ENCODE results near the gene ZBTB7A.

Gene ZBTB7A

GRCh38 chr19:4061178-4061682, 5.5 kb downstream of the ZBTB7A start:
- DNase-seq: no peak
- no peaks in the 10 kb centered on the region for H3K4me1 ChIP-seq (ENCODE audit: control insufficient read depth, low read depth, low read length)
- peaks cover 78% of the 10 kb centered on the region for H3K79me2 ChIP-seq (ENCODE audit: control insufficient read depth, insufficient read depth, low read length)
- peaks cover 1% of the 10 kb centered on the region for H3K36me3 ChIP-seq (ENCODE audit: control insufficient read depth, insufficient read depth, low read length)
- no peak overlapping the region for H3K27ac ChIP-seq (ENCODE audit: low read depth, low read length)
- H3K23ac ChIP-seq (ENCODE audit: low read length): no peak overlapping the region
- H3K4ac ChIP-seq (ENCODE audit: low read depth, low read length): no peak overlapping the region
- no peak overlapping the region for H3K18ac ChIP-seq (ENCODE audit: low read length)
- H2BK15ac ChIP-seq (replicated peaks; ENCODE audit: low read depth): no peak overlapping the region
- no peak overlapping the region for H2BK120ac ChIP-seq (ENCODE audit: low read depth, low read length)
- WGBS (ENCODE audit: extremely low coverage, insufficient coverage, low lambda C conversion rate): no CpG with 5 or more reads among the region's 23 CpGs
- peaks cover 17% of the 10 kb centered on the region for H3K79me1 ChIP-seq (ENCODE audit: low read length)
- H3K9ac ChIP-seq (ENCODE audit: low read length): no peak overlapping the region
- H4K8ac ChIP-seq (ENCODE audit: low read depth, low read length): no peak overlapping the region
- H3K27me3 ChIP-seq (ENCODE audit: insufficient read depth, low read length, poor library complexity): no peaks in the 10 kb centered on the region
- no peak overlapping the region for H4K5ac ChIP-seq (ENCODE audit: low read length)
- H3K56ac ChIP-seq (ENCODE audit: low read length): no peak overlapping the region
- no peak overlapping the region for H2BK5ac ChIP-seq (ENCODE audit: low read length)
- no peak overlapping the region for H2AK5ac ChIP-seq (ENCODE audit: low read length)
- H3K4me2 ChIP-seq (ENCODE audit: low read length): no peak overlapping the region
- H3K4me3 ChIP-seq (ENCODE audit: low read length): no peak overlapping the region

- no peak for DNase-seq
- Histone ChIP-seq H3K23ac (ENCODE audit: low read length) (no peak overlapping the region), H2AK5ac (ENCODE audit: low read length) (no peak overlapping the region), H3K36me3 (ENCODE audit: control insufficient read depth, insufficient read depth, low read length) (peaks cover 1% of the 10 kb centered on the region), H3K9ac (ENCODE audit: low read length) (no peak overlapping the region), H3K18ac (ENCODE audit: low read length) (no peak overlapping the region), H4K8ac (ENCODE audit: low read depth, low read length) (no peak overlapping the region), H2BK120ac (ENCODE audit: low read depth, low read length) (no peak overlapping the region), H4K5ac (ENCODE audit: low read length) (no peak overlapping the region), H3K79me2 (ENCODE audit: control insufficient read depth, insufficient read depth, low read length) (peaks cover 83% of the 10 kb centered on the region), H3K56ac (ENCODE audit: low read length) (no peak overlapping the region), H2BK15ac (replicated peaks; ENCODE audit: low read depth) (no peak overlapping the region), H3K79me1 (ENCODE audit: low read length) (peaks cover 22% of the 10 kb centered on the region), H3K27ac (ENCODE audit: low read depth, low read length) (no peak overlapping the region), H3K4me2 (ENCODE audit: low read length) (no peak overlapping the region), H2BK5ac (ENCODE audit: low read length) (no peak overlapping the region), H3K4me3 (ENCODE audit: low read length) (no peak overlapping the region), H3K4ac (ENCODE audit: low read depth, low read length) (no peak overlapping the region), H3K4me1 (ENCODE audit: control insufficient read depth, low read depth, low read length) (no peaks in the 10 kb centered on the region), H3K27me3 (ENCODE audit: insufficient read depth, low read length, poor library complexity) (no peaks in the 10 kb centered on the region)
- WGBS (ENCODE audit: extremely low coverage, insufficient coverage, low lambda C conversion rate): no CpG with 5 or more reads among the region's 16 CpGs
Observed at GRCh38 chr19:4060621-4061177, 6.0 kb downstream of the ZBTB7A start.

GRCh38 chr19:4059891-4060620, 6.6 kb downstream of the ZBTB7A start:
- peaks cover 83% of the 10 kb centered on the region for H3K79me2 ChIP-seq (ENCODE audit: control insufficient read depth, insufficient read depth, low read length)
- H3K4me3 ChIP-seq (ENCODE audit: low read length): no peak overlapping the region

GRCh38 chr19:4059453-4059871, 7.2 kb downstream of the ZBTB7A start:
- Histone ChIP-seq H3K27ac (ENCODE audit: low read depth, low read length) (no peak overlapping the region), H3K4me3 (ENCODE audit: low read length) (no peak overlapping the region), H3K23ac (ENCODE audit: low read length) (no peak overlapping the region), H3K79me1 (ENCODE audit: low read length) (peaks cover 22% of the 10 kb centered on the region), H3K4me1 (ENCODE audit: control insufficient read depth, low read depth, low read length) (no peaks in the 10 kb centered on the region), H3K18ac (ENCODE audit: low read length) (no peak overlapping the region), H3K56ac (ENCODE audit: low read length) (no peak overlapping the region), H2BK5ac (ENCODE audit: low read length) (no peak overlapping the region), H3K79me2 (ENCODE audit: control insufficient read depth, insufficient read depth, low read length) (peaks cover 77% of the 10 kb centered on the region), H2AK5ac (ENCODE audit: low read length) (no peak overlapping the region), H3K4me2 (ENCODE audit: low read length) (no peak overlapping the region), H2BK15ac (replicated peaks; ENCODE audit: low read depth) (no peak overlapping the region), H2BK120ac (ENCODE audit: low read depth, low read length) (no peak overlapping the region), H3K4ac (ENCODE audit: low read depth, low read length) (no peak overlapping the region), H3K27me3 (ENCODE audit: insufficient read depth, low read length, poor library complexity) (no peaks in the 10 kb centered on the region), H3K36me3 (ENCODE audit: control insufficient read depth, insufficient read depth, low read length) (peaks cover 1% of the 10 kb centered on the region), H3K9ac (ENCODE audit: low read length) (no peak overlapping the region), H4K8ac (ENCODE audit: low read depth, low read length) (no peak overlapping the region), H4K5ac (ENCODE audit: low read length) (no peak overlapping the region)
- DNase-seq: no peak
- WGBS (ENCODE audit: extremely low coverage, insufficient coverage, low lambda C conversion rate): no CpG with 5 or more reads among the region's 19 CpGs

More at GRCh38 chr19:4059891-4060620, 6.6 kb downstream of the ZBTB7A start:
- no CpG with 5 or more reads among the region's 42 CpGs for WGBS (ENCODE audit: extremely low coverage, insufficient coverage, low lambda C conversion rate)
- Histone ChIP-seq H2BK5ac (ENCODE audit: low read length) (no peak overlapping the region), H2BK120ac (ENCODE audit: low read depth, low read length) (no peak overlapping the region), H3K27me3 (ENCODE audit: insufficient read depth, low read length, poor library complexity) (no peaks in the 10 kb centered on the region), H3K79me1 (ENCODE audit: low read length) (peaks cover 22% of the 10 kb centered on the region), H3K4ac (ENCODE audit: low read depth, low read length) (no peak overlapping the region), H2BK15ac (replicated peaks; ENCODE audit: low read depth) (no peak overlapping the region), H4K5ac (ENCODE audit: low read length) (no peak overlapping the region), H3K4me2 (ENCODE audit: low read length) (no peak overlapping the region), H3K18ac (ENCODE audit: low read length) (no peak overlapping the region), H3K56ac (ENCODE audit: low read length) (no peak overlapping the region), H2AK5ac (ENCODE audit: low read length) (no peak overlapping the region), H3K9ac (ENCODE audit: low read length) (no peak overlapping the region), H3K23ac (ENCODE audit: low read length) (no peak overlapping the region), H3K36me3 (ENCODE audit: control insufficient read depth, insufficient read depth, low read length) (peaks cover 1% of the 10 kb centered on the region), H3K4me1 (ENCODE audit: control insufficient read depth, low read depth, low read length) (no peaks in the 10 kb centered on the region), H3K27ac (ENCODE audit: low read depth, low read length) (no peak overlapping the region), H4K8ac (ENCODE audit: low read depth, low read length) (no peak overlapping the region)
- DNase-seq: no peak

DNA sequence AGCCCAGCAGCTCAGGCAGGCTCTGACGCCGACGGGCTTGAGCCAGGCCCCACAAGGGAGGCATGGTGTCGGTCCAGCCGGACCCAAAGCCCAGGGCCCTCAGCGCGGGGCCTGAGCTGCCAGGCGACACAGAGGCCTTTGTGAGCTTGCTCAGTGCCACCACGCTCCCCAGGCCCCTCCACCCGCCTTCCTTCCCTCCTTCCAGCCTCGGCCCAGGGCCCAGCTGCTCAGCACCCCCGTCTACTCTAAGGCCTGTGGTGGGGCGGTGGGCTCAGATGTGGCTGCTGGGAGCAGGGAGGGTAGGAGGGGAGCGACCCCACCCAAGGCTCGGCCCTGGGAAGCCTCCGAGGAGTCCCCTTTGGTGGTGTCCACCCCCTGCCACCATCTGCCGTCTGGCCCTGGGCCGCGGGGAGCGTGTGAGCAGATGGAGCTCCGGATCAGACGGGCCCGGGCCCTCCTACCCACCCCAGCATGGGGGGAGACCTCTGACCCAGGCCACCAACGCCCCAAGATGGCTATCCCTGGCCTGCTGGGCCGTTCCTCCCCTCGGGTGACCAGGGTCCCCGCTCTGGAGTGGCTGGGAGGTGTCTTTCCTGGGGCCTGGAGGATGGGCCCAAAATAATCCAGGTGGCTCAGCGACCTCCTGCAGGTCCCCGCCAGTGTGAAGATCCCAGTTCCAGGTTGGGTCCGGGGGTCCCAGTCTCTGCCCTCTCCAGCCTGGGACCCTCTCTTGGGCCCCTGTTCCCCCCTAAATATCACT, 7.8 kb downstream of the ZBTB7A start:
- peaks cover 22% of the 10 kb centered on the region for H3K79me1 ChIP-seq (ENCODE audit: low read length)
- peaks cover 71% of the 10 kb centered on the region for H3K79me2 ChIP-seq (ENCODE audit: control insufficient read depth, insufficient read depth, low read length)
- H3K4me3 ChIP-seq (ENCODE audit: low read length): no peak overlapping the region
- no peak overlapping the region for H2BK5ac ChIP-seq (ENCODE audit: low read length)
- no peak overlapping the region for H3K18ac ChIP-seq (ENCODE audit: low read length)
- no peaks in the 10 kb centered on the region for H3K4me1 ChIP-seq (ENCODE audit: control insufficient read depth, low read depth, low read length)
- no peak overlapping the region for H3K23ac ChIP-seq (ENCODE audit: low read length)
- H2BK15ac ChIP-seq (replicated peaks; ENCODE audit: low read depth): no peak overlapping the region
- no peak overlapping the region for H3K4me2 ChIP-seq (ENCODE audit: low read length)
- H3K27ac ChIP-seq (ENCODE audit: low read depth, low read length): no peak overlapping the region
- H3K27me3 ChIP-seq (ENCODE audit: insufficient read depth, low read length, poor library complexity): no peaks in the 10 kb centered on the region
- H2BK120ac ChIP-seq (ENCODE audit: low read depth, low read length): no peak overlapping the region
- no peak overlapping the region for H3K56ac ChIP-seq (ENCODE audit: low read length)
- no CpG with 5 or more reads among the region's 30 CpGs for WGBS (ENCODE audit: extremely low coverage, insufficient coverage, low lambda C conversion rate)
- H3K9ac ChIP-seq (ENCODE audit: low read length): no peak overlapping the region
- no peak overlapping the region for H2AK5ac ChIP-seq (ENCODE audit: low read length)
- H4K5ac ChIP-seq (ENCODE audit: low read length): no peak overlapping the region
- no peak overlapping the region for H4K8ac ChIP-seq (ENCODE audit: low read depth, low read length)
- peaks cover 1% of the 10 kb centered on the region for H3K36me3 ChIP-seq (ENCODE audit: control insufficient read depth, insufficient read depth, low read length)
- H3K4ac ChIP-seq (ENCODE audit: low read depth, low read length): no peak overlapping the region
- no peak for DNase-seq

Measured in mesendoderm (in vitro differentiated cells).